LNCaP clone FGC (cell line): ENCODE measurements around the gene KCTD1.

Experiments
- DNase-seq: peaks from one replicate; pipeline ENCODE4 v3.0.0-alpha.2; 2011; ENCODE audit warnings: low read depth
- H3K4me3 ChIP-seq: 2 replicates; pipeline ENCODE4 v1.5.1; 2011; ENCODE audit warnings: mild to moderate bottlenecking, low read depth, low read length, control low read depth
- TF ChIP-seq, protein P1 (sequence below): IDR thresholded peaks from 2 replicates; pipeline ENCODE4 v1.5.1; 2012; ENCODE audit warnings: mild to moderate bottlenecking; ENCODE audit not compliant: control insufficient read depth, insufficient read depth; ENCODE audit errors: extremely low read depth

Gene KCTD1

DNA sequence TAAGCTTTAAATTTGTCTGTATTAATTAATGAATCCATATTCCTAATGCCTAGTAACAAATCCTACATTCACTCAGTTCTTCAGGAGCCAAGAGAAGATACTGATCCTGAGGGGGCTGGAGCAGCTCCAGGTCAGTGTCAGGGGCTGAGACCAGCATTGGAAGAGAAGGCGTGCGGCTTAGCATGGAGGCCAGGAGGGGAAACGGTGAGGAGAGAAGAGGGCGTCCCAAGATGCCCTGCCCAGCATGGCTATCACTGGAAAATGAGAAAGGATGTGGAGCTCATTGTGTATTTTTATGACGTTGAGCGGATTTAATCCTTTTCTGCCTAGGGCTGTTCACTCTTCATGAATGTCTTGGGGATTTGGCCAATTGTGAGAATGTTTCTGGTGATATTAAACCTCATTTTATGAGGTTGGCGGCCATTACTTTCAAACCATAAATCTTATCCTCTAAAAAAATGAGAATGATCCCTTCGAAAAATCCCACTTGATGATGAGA lies 131.7 kb downstream of the KCTD1 start:
- TF ChIP-seq, protein P1, sequence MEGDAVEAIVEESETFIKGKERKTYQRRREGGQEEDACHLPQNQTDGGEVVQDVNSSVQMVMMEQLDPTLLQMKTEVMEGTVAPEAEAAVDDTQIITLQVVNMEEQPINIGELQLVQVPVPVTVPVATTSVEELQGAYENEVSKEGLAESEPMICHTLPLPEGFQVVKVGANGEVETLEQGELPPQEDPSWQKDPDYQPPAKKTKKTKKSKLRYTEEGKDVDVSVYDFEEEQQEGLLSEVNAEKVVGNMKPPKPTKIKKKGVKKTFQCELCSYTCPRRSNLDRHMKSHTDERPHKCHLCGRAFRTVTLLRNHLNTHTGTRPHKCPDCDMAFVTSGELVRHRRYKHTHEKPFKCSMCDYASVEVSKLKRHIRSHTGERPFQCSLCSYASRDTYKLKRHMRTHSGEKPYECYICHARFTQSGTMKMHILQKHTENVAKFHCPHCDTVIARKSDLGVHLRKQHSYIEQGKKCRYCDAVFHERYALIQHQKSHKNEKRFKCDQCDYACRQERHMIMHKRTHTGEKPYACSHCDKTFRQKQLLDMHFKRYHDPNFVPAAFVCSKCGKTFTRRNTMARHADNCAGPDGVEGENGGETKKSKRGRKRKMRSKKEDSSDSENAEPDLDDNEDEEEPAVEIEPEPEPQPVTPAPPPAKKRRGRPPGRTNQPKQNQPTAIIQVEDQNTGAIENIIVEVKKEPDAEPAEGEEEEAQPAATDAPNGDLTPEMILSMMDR, result no peak
- H3K4me3 ChIP-seq, result no peak overlapping the region
- no peak for DNase-seq

DNA sequence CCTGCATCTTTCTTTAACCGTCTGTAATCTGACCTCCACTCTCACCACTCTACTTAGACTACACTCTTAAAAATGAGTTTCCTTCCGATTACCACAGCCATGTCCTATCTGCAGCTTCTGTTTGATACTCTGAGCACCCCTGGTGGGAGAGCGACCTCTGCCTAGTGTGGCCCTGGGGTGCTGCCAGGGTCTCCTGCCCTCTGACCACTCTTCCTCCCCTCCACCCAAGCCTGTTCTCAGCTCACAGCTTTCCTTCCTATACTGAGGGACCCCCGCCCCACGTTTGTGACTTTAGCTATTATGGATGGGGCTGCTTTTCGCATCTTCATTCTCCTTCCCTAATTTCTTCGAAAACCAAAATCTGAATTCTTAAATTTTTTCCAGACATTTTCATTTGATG lies 132.7 kb downstream of the KCTD1 start:
- DNase-seq, result no peak
- TF ChIP-seq, protein P1, result no peak
- H3K4me3 ChIP-seq, result no peak overlapping the region

DNA sequence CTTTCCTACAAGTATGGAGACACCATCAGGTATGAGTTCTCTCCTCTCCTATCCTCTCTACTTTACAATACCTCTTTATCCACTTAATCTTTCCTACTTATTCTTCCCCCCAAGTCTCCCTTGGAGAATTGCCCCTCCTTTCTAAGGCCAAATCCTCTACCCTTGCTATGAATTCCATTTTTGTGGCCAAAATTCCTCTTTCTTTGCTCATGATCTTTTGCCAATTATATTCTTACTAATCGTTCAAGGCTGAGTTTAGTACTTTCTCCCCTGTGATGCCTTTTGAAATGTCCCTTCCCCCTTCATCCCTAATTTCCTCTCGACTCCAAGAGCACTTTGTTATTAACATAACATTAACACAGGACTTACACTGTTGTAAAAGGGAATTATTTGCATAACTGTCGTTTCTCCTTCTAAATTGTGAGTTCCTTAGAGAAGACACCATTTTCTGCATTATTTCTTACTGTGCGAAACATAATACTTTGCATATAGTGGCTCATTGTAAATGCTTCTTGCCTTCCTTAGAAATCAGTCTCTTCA lies 133.4 kb downstream of the KCTD1 start:
- no peak overlapping the region for H3K4me3 ChIP-seq
- TF ChIP-seq, protein P1, result no peak

DNA sequence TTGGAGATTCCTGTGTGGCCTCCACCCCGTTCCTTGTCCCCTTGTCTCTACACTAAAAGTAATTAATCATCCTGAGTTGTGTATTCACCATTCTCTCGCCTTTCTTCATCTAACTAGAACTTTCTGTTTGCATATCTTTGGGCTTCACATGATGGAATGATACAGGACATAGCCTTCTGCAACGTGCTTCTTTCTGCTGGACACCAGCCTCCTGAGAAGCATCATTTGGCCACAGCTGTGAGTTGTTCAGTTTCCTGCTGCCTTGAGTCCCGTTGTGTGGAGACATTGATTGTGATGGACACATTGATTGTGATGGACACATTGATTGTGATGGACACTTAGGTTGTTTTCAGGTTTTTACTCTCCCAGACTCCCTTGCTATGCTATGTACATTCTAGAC lies 139.3 kb downstream of the KCTD1 start:
- no peak overlapping the region for H3K4me3 ChIP-seq
- TF ChIP-seq, protein P1, result no peak
- DNase-seq, result no peak

More for the DNA sequence above, 133.4 kb downstream of the KCTD1 start:
- no peak for DNase-seq

DNA sequence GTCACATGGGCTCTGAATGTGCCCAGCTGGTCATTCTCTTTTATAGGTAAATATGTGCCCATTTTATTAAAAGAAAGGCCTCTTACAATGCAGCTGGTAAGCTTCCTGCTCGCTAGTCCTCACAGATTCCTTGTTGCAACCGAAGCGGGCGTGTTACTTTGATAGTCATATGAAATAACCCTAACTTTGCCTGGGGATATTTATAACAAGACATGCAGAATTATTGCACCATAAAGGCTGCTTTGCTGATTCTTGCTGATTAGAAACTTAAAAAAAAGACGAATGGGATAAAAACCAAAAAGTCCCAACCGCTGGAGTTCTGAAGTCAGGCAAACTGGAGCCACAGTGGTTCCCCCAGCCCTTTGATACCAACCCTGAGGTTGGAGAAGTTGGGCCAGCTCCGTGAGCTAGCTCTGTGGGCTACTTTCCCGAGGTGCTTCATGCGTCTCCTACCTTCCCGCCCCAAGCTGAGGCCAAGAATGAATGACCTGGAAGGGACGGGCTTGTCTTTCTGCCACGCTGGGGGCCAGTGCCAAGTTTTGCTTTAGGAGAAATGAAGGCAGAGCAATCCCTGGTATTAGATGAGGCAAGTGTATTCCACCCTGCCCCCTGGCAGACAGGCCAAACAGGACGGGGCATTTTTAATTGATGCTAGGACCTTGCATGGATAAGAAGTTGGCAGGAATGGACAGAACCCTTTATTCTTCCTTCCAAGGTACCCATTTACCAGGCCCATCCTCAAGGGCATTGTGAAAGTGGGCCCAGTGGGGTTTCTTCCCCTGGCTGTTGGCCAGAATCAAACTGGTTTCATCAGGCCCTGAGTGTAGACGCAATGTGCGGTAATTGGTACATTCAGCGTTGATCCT lies 140.4 kb downstream of the KCTD1 start:
- DNase-seq, result no peak
- TF ChIP-seq, protein P1, result no peak
- no peak overlapping the region for H3K4me3 ChIP-seq

DNA sequence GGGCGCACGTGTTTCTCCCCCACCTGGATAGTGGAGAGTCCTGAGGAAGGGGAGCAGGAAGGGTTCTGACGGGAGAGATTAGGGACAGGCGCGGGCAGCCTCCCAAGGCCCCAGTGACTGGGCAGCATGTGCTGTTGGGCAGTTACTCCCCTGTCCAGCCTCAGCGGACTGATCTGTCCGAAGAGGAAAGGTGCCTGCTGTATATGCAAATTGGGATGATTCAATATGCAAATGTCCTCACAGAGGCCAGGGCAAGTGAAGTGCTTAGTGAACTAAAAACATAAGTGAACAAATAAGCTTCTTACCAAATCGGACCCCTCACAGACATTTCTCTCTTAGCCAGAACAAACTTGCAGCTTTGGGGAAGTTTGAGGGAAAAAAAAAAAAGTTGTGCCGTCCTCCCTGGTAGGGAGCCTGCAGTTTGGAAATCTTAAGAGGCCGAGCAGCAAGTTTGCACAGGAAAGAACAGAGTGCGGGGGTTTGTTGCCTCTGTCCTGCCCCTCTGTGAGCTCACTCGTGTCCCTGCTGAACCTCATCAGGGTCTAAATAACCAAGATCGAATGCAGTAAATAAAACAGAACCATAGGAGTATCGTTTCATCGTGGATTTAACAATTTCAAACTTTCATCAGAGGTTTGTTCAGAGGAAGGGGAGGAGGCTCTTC lies 141.4 kb downstream of the KCTD1 start:
- H3K4me3 ChIP-seq, result no peak overlapping the region
- TF ChIP-seq, protein P1, result no peak
- no peak for DNase-seq
